HepG2 (cell line): Measurements from ENCODE around the gene VPS52.

Experiments
- ATF2 ChIP-seq: sonication (generic); formaldehyde crosslinking; IDR thresholded peaks from 2 replicates; pipeline ENCODE4 v1.4.0; 2020; ENCODE audit warnings: missing genetic modification reagents
- GZF1 ChIP-seq: sonication (generic); formaldehyde crosslinking; IDR thresholded peaks from 2 replicates; pipeline ENCODE4 v1.5.1; 2020; ENCODE audit warnings: mild to moderate bottlenecking, missing genetic modification reagents
- MAZ ChIP-seq, 2 experiments: sonication (generic) in 1 of 2; formaldehyde crosslinking in 1 of 2; IDR thresholded peaks; 2 replicates each; pipeline versions ENCODE4 v1.5.0 to v1.6.1; 2012 to 2020; ENCODE audit warnings: low read depth in 2 of 2, mild to moderate bottlenecking in 2 of 2, borderline replicate concordance in 1 of 2, improper control_type of control experiment in 1 of 2, low read length in 1 of 2, missing genetic modification reagents in 1 of 2, moderate library complexity in 1 of 2
- NR2F2 ChIP-seq: IDR thresholded peaks from 2 replicates; pipeline ENCODE4 v1.6.1; 2012; ENCODE audit warnings: low read depth, inconsistent platforms, borderline replicate concordance
- POLR2A ChIP-seq, 2 experiments: IDR thresholded peaks; 2 replicates each; pipeline ENCODE4 v1.6.1; 2011; ENCODE audit warnings: low read depth in 2 of 2, low read length in 2 of 2, mild to moderate bottlenecking in 1 of 2, moderate library complexity in 1 of 2; ENCODE audit not compliant: insufficient read depth in 1 of 2
- ZBTB26 ChIP-seq: IDR thresholded peaks from 2 replicates; pipeline ENCODE4 v1.6.1; 2016; ENCODE audit warnings: missing compliant biosample characterization, missing genetic modification reagents, borderline replicate concordance
- ZBTB34 ChIP-seq: sonication (generic); formaldehyde crosslinking; IDR thresholded peaks from 2 replicates; pipeline ENCODE4 v1.8.0; 2022; ENCODE audit warnings: mild to moderate bottlenecking, missing genetic modification reagents
- ZNF333 ChIP-seq: sonication (generic); formaldehyde crosslinking; IDR thresholded peaks from 2 replicates; pipeline ENCODE4 v1.4.0; 2020; ENCODE audit warnings: mild to moderate bottlenecking, missing genetic modification reagents, borderline replicate concordance
- ZNF773 ChIP-seq: sonication (generic); formaldehyde crosslinking; IDR thresholded peaks from 2 replicates; pipeline ENCODE4 v1.4.0; 2020; ENCODE audit warnings: missing genetic modification reagents, borderline replicate concordance
- TF ChIP-seq, protein P1 (sequence below): sonication (generic); formaldehyde crosslinking; IDR thresholded peaks from 2 replicates; pipeline ENCODE4 v1.5.0; 2020; ENCODE audit warnings: mild to moderate bottlenecking, missing genetic modification reagents, moderate library complexity
- TF ChIP-seq, protein P2 (sequence below): IDR thresholded peaks from 2 replicates; pipeline ENCODE4 v1.6.1; 2016; ENCODE audit warnings: low read depth, borderline replicate concordance
- TF ChIP-seq, protein P3 (sequence below): sonication (generic); formaldehyde crosslinking; IDR thresholded peaks from 2 replicates; pipeline ENCODE4 v1.5.1; 2020; ENCODE audit warnings: mild to moderate bottlenecking, missing genetic modification reagents, moderate library complexity

DNA sequence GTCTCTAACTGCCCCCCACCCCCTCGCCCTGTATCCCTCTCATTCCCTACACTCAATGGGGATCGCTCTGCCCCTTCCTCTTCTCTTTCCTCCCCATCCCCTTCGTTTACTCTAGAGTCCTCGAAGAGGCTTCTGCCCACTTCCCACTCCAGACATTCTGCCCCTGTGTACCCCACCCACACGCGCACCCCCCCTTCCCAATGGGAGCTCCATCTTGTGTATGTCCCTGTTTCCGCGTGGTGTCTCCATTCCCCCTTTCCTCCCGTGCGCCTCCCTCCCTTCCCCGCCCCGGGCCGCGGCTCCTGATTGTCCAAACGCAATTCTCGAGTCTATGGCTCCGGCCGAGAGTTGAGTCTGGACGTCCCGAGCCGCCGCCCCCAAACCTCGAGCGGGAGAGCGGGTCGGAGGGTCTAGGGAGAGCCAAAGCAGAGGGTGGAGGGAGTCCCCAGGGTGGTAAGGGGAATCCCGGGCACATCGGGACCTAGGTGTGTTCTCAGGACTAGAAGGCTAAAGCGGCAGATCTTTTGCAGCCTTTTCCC is 64.1 kb downstream of the VPS52 start:
- TF ChIP-seq, protein P1, sequence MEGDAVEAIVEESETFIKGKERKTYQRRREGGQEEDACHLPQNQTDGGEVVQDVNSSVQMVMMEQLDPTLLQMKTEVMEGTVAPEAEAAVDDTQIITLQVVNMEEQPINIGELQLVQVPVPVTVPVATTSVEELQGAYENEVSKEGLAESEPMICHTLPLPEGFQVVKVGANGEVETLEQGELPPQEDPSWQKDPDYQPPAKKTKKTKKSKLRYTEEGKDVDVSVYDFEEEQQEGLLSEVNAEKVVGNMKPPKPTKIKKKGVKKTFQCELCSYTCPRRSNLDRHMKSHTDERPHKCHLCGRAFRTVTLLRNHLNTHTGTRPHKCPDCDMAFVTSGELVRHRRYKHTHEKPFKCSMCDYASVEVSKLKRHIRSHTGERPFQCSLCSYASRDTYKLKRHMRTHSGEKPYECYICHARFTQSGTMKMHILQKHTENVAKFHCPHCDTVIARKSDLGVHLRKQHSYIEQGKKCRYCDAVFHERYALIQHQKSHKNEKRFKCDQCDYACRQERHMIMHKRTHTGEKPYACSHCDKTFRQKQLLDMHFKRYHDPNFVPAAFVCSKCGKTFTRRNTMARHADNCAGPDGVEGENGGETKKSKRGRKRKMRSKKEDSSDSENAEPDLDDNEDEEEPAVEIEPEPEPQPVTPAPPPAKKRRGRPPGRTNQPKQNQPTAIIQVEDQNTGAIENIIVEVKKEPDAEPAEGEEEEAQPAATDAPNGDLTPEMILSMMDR (CRISPR knock-in tag) = no peak
- TF ChIP-seq MAZ (IDR thresholded peaks at IDR 0.05; ENCODE audit: borderline replicate concordance, low read depth, low read length) = no peak
- TF ChIP-seq MAZ (CRISPR knock-in tag; IDR thresholded peaks at IDR 0.05; ENCODE audit: low read depth) = peak; percentile 81; the same call in 1 of the 2 replicates
- TF ChIP-seq, protein P2, sequence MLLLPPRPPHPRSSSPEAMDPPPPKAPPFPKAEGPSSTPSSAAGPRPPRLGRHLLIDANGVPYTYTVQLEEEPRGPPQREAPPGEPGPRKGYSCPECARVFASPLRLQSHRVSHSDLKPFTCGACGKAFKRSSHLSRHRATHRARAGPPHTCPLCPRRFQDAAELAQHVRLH = no peak; the same call in 1 of the 2 replicates
- TF ChIP-seq ATF2 (CRISPR knock-in tag) = no peak
- TF ChIP-seq ZBTB26 (CRISPR knock-in tag) = no peak
- TF ChIP-seq GZF1 (CRISPR knock-in tag) = no peak
- TF ChIP-seq ZBTB34 (CRISPR knock-in tag) = no peak
- TF ChIP-seq, protein P3, sequence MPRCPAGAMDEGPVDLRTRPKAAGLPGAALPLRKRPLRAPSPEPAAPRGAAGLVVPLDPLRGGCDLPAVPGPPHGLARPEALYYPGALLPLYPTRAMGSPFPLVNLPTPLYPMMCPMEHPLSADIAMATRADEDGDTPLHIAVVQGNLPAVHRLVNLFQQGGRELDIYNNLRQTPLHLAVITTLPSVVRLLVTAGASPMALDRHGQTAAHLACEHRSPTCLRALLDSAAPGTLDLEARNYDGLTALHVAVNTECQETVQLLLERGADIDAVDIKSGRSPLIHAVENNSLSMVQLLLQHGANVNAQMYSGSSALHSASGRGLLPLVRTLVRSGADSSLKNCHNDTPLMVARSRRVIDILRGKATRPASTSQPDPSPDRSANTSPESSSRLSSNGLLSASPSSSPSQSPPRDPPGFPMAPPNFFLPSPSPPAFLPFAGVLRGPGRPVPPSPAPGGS (CRISPR knock-in tag) = no peak
- no peak for TF ChIP-seq NR2F2
- no peak for TF ChIP-seq POLR2A (IDR thresholded peaks at IDR 0.05; ENCODE audit: insufficient read depth in 1 of 2, low read depth in 2 of 2, low read length in 2 of 2)
- TF ChIP-seq ZNF333 (CRISPR knock-in tag) = no peak
- TF ChIP-seq ZNF773 (CRISPR knock-in tag) = no peak
